Endothelial cell of hepatic sinusoid (primary cell): ENCODE results near the gene CSTB.
"Not testable (repeated sequence)": the region's sequence is repeated elsewhere in the genome, so short reads cannot be mapped to it uniquely, and the experiment has no call there.

Experiments used
- in situ Hi-C: cut with HindIII; loops from 2 replicates; pipeline ENCODE4 v1.10.0; 2017; ENCODE audit warnings: low sequenced_read_pairs

The CSTB gene

GRCh38 chr21:43775795-43776430 lies at the start of gene CSTB:
Gene CSTB, minus strand, starts transcription at chr21:43776308. Its CDS starts 39 bp downstream, at chr21:43776269.
- in situ Hi-C loops: no loop called here

- in situ Hi-C loops: no loop called here
These were observed 49.3 kb upstream of the CSTB start for GRCh38 chr21:43825242-43825935.

GRCh38 chr21:43824333-43825241 lies 48.5 kb upstream of the CSTB start:
- in situ Hi-C loops: no loop called here

- in situ Hi-C loops: not testable (repeated sequence)
These were observed 46.6 kb upstream of the CSTB start for GRCh38 chr21:43822741-43823140.

- in situ Hi-C loops: not testable (repeated sequence)
These were observed 46.1 kb upstream of the CSTB start for GRCh38 chr21:43822166-43822565.

GRCh38 chr21:43820466-43820865 lies 44.4 kb upstream of the CSTB start:
- in situ Hi-C loops: no loop called here

GRCh38 chr21:43819511-43820405 lies 43.6 kb upstream of the CSTB start:
- in situ Hi-C loops: loop anchor here (10.0 kb wide), 1 partner anchor 195 kb away; the partner anchor contains the start of gene TRAPPC10

GRCh38 chr21:43818685-43819084 lies 42.6 kb upstream of the CSTB start:
- in situ Hi-C loops: loop anchor here (10.0 kb wide), 1 partner anchor 196 kb away; the partner anchor contains the start of gene TRAPPC10

GRCh38 chr21:43817157-43818086 lies 41.3 kb upstream of the CSTB start:
- in situ Hi-C loops: loop anchor here (10.0 kb wide), 1 partner anchor 197 kb away; the partner anchor contains the start of gene TRAPPC10

- in situ Hi-C loops: loop anchor here (10.0 kb wide), 1 partner anchor 198 kb away; the partner anchor contains the start of gene TRAPPC10
These were observed 40.5 kb upstream of the CSTB start for GRCh38 chr21:43816611-43817071.

- in situ Hi-C loops: loop anchor here (10.0 kb wide), 1 partner anchor 199 kb away; the partner anchor contains the start of gene TRAPPC10
These were observed 39.9 kb upstream of the CSTB start for GRCh38 chr21:43815991-43816390.

- in situ Hi-C loops: loop anchor here (10.0 kb wide), 1 partner anchor 200 kb away; the partner anchor contains the start of gene TRAPPC10
These were observed 39.1 kb upstream of the CSTB start for GRCh38 chr21:43815107-43815613.

- in situ Hi-C loops: loop anchor here (10.0 kb wide), 1 partner anchor 200 kb away; the partner anchor contains the start of gene TRAPPC10
These were observed 38.4 kb upstream of the CSTB start for GRCh38 chr21:43814215-43815106.

- in situ Hi-C loops: loop anchor here (10.0 kb wide), 1 partner anchor 201 kb away; the partner anchor contains the start of gene TRAPPC10
These were observed 37.5 kb upstream of the CSTB start for GRCh38 chr21:43813656-43813980.

- in situ Hi-C loops: loop anchor here (10.0 kb wide), 1 partner anchor 202 kb away; the partner anchor contains the start of gene TRAPPC10
These were observed 37.0 kb upstream of the CSTB start for GRCh38 chr21:43812957-43813655.

GRCh38 chr21:43812139-43812821 lies 36.2 kb upstream of the CSTB start:
- in situ Hi-C loops: loop anchor here (10.0 kb wide), 1 partner anchor 203 kb away; the partner anchor contains the start of gene TRAPPC10
